Tibial nerve (tissue), 4 donors: ENCODE measurements around the gene HOXB2. TPM values are rescaled to one million over a fixed set of nuclear protein-coding genes. Genes with fewer than 3 reads are reported as not detected.

Source experiments
- DNase-seq, 2 donors: peaks; one replicate each; pipeline ENCODE4 v3.0.0-alpha.2; 2019; ENCODE audit warnings: low spot score in 2 of 2
- H3K27ac ChIP-seq, 4 donors: fragments of 200-600 bp; sonication (generic) in 3 of 4; one replicate each; pipeline ENCODE4 v1.5.1; 2017 to 2019; ENCODE audit warnings: mild to moderate bottlenecking in 1 of 4
- H3K27me3 ChIP-seq, 2 donors: fragments of 200-600 bp; sonication (generic) in 1 of 2; one replicate each; pipeline versions ENCODE4 v1.5.1 to v1.6.0; 2017 to 2019
- H3K36me3 ChIP-seq, 3 donors: fragments of 200-600 bp; sonication (generic); one replicate each; pipeline ENCODE4 v1.5.1; 2018 to 2019
- H3K4me1 ChIP-seq, 4 donors: fragments of 200-600 bp; sonication (generic) in 3 of 4; one replicate each; pipeline ENCODE4 v1.5.1; 2017 to 2019
- H3K4me3 ChIP-seq, 4 donors: fragments of 200-600 bp; sonication (generic) in 3 of 4; one replicate each; pipeline ENCODE4 v1.5.1; 2017 to 2019; ENCODE audit warnings: mild to moderate bottlenecking in 1 of 4, moderate library complexity in 1 of 4
- H3K9me3 ChIP-seq, 4 donors: fragments of 200-600 bp; sonication (generic) in 3 of 4; one replicate each; pipeline ENCODE4 v1.5.1; 2017 to 2019
- EP300 ChIP-seq, 2 donors: sonication (generic); formaldehyde crosslinking; IDR thresholded peaks; one replicate each; pipeline ENCODE4 v1.6.1; 2017; ENCODE audit warnings: antibody characterized with exemption in 2 of 2, mild to moderate bottlenecking in 1 of 2
- POLR2A ChIP-seq, 2 donors: fragments of 450-650 bp; IDR thresholded peaks; one replicate each; pipeline ENCODE4 v1.6.1; 2017; ENCODE audit warnings: antibody characterized with exemption in 2 of 2, mild to moderate bottlenecking in 2 of 2, moderate library complexity in 2 of 2
- WGBS, 2 donors: methylation state at CpG; one replicate each; pipeline ENCODE4 v1.1.5; 2018; 5-methylcytosine and 5-hydroxymethylcytosine counted together
- total RNA-seq, 4 donors: library from RNA; depleted of rRNA; stranded (reverse); fragments of >200 nt; gene quantifications; one replicate each; pipeline ENCODE4 v1.1.0, GENCODE V29; 2016
- TF ChIP-seq, protein P1 (sequence below), 5 experiments: fragments of 200-600 bp in 3 of 5; fragments of 450-650 bp in 2 of 5; sonication (generic) in 3 of 5; IDR thresholded peaks; one replicate each; pipeline ENCODE4 v1.5.1; 2016 to 2019; ENCODE audit warnings: antibody characterized with exemption in 5 of 5, mild to moderate bottlenecking in 3 of 5, moderate library complexity in 2 of 5

Gene HOXB2
- total RNA-seq, 4 donors from 2014 or later: 6.9 to 29.3 (median 19.2) TPM

DNA sequence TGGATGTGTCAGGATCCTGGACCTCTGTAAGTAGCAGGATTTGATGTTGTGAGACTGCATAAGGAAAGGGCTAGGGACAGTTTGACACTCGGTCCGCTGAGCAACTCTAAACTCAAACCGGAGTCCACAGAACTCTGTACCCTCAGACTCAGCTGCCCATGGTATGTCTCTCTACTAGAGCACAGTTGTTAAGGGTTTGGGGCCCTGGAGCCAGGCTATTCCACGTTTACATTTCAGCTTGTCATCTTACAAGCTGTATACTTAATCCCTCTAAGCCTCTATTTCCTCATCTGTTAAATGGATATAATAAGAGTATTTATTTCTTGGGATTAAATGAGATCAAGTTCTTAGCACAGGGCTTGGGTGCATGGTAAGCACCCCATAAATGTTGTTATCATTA, 42.0 kb downstream of the HOXB2 start:
- no peaks in the 10 kb centered on the region for H3K36me3 ChIP-seq
- TF ChIP-seq POLR2A (IDR thresholded peaks at IDR 0.05) (no peak), EP300 (IDR thresholded peaks at IDR 0.05) (no peak)
- TF ChIP-seq, protein P1, sequence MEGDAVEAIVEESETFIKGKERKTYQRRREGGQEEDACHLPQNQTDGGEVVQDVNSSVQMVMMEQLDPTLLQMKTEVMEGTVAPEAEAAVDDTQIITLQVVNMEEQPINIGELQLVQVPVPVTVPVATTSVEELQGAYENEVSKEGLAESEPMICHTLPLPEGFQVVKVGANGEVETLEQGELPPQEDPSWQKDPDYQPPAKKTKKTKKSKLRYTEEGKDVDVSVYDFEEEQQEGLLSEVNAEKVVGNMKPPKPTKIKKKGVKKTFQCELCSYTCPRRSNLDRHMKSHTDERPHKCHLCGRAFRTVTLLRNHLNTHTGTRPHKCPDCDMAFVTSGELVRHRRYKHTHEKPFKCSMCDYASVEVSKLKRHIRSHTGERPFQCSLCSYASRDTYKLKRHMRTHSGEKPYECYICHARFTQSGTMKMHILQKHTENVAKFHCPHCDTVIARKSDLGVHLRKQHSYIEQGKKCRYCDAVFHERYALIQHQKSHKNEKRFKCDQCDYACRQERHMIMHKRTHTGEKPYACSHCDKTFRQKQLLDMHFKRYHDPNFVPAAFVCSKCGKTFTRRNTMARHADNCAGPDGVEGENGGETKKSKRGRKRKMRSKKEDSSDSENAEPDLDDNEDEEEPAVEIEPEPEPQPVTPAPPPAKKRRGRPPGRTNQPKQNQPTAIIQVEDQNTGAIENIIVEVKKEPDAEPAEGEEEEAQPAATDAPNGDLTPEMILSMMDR (IDR thresholded peaks at IDR 0.05): no peak
- 53 to 76% methylated on average over 4 of the region's 4 CpGs for WGBS, 2 donors
- peaks cover 0 to 48% of the 10 kb centered on the region in 2 donors for H3K27me3 ChIP-seq
- no peaks in the 10 kb centered on the region for H3K4me1 ChIP-seq
- H3K27ac ChIP-seq: no peak overlapping the region
- H3K9me3 ChIP-seq: no peaks in the 10 kb centered on the region
- no peak for DNase-seq
- no peak overlapping the region for H3K4me3 ChIP-seq

GRCh38 chr17:48502312-48502711, 42.6 kb downstream of the HOXB2 start:
- DNase-seq: no peak
- Histone ChIP-seq H3K9me3 (no peaks in the 10 kb centered on the region), H3K36me3 (no peaks in the 10 kb centered on the region), H3K27me3 (peaks cover 0 to 51% of the 10 kb centered on the region in 2 donors), H3K4me3 (no peak overlapping the region), H3K27ac (no peak overlapping the region), H3K4me1 (no peaks in the 10 kb centered on the region)
- TF ChIP-seq, protein P1 (IDR thresholded peaks at IDR 0.05): no peak
- TF ChIP-seq POLR2A (IDR thresholded peaks at IDR 0.05) (no peak), EP300 (IDR thresholded peaks at IDR 0.05) (no peak)
- WGBS, 2 donors: 81 to 82% methylated on average over 2 of the region's 2 CpGs

DNA sequence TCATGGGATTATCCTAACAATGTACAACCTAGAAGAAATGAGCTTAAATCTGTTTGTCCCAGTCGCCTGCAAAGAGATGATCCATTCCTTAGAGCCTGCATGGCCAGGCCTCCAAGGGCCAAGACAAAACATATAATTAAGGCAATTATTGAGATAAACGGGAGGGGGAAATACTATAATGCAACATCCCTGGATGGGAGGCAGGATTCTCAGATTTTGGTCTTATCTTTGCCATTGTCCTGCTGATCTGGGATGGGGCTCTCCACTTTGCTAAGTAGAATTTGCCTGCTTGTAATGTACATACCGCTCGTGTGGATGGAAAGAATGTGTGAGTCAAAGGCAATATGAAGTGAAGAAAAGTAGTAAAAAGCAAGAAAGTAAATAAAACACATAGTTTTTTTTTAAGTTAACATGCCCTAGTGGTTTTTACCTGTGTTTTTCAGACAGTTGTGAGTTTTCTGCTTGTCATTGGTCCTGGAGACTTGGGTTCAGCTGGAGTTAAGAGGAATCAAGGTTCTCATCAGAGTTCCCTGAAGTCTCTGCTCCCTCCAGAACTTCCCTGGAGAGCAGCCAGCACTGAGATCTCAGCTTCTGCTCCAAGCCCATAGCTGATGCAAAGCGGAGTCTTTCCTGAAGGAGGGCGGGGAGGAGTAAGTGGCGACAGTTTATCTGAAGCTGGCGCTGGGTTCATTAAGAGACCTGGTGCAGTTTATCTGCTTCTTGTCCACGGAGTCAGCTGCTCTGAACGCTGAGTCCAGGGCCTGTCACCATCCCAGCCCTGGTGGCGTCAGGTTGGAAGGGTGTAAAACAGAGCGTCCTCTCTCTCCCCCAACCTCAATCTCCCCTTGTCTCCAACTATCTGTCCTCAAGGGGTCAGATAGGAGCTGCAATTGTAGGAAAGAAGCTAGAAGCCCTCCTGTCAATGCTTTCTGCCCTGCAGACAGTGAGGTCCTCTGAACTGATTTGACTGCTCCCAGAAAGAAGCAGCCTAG, 44.2 kb downstream of the HOXB2 start:
- H3K9me3 ChIP-seq: no peaks in the 10 kb centered on the region
- H3K4me1 ChIP-seq: no peaks in the 10 kb centered on the region
- H3K27ac ChIP-seq: no peak overlapping the region
- no peak for DNase-seq
- TF ChIP-seq EP300 (IDR thresholded peaks at IDR 0.05) (no peak), POLR2A (IDR thresholded peaks at IDR 0.05) (no peak)
- TF ChIP-seq, protein P1 (IDR thresholded peaks at IDR 0.05): no peak
- H3K4me3 ChIP-seq: no peak overlapping the region
- WGBS, 2 donors: 59 to 71% methylated on average over 10 to 12 of the region's 12 CpGs
- no peaks in the 10 kb centered on the region for H3K36me3 ChIP-seq
- peaks cover 0 to 64% of the 10 kb centered on the region in 2 donors for H3K27me3 ChIP-seq

DNA sequence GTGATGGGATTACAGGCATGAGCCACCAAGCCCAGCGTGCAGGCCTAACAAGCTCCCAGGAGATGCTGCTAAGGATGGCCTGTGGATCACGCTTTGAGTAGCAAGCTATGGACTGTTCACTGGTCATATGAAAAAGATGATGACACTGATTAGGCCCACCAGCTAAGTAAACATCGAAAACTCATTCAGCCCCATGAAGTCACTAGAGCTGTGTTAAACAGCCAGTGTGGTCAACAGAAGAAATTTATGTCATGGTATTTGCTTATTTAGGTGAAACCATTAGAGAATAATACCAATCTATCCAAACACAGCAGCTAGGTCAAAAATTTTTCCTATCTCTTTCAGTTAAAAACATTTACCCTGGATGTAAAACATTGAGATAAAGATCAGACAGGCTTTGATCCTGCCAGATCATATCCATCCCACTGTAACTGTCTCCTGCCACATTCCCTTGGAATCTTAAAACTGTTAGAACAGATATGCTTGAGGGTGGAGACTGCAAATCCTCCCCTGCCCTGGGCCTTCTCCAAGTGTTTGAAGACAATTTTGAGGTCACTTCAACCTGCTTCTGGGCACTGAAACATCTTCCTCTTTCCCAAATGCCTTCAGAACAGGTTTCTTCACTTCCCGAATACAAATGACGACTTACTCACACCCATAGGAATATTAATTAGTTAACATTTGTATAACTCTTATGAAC, 45.0 kb downstream of the HOXB2 start:
- Histone ChIP-seq H3K9me3 (no peaks in the 10 kb centered on the region), H3K27me3 (peaks cover 0 to 65% of the 10 kb centered on the region in 2 donors), H3K36me3 (no peaks in the 10 kb centered on the region), H3K4me3 (no peak overlapping the region), H3K4me1 (no peaks in the 10 kb centered on the region), H3K27ac (no peak overlapping the region)
- DNase-seq: no peak
- 90 to 92% methylated on average over 5 of the region's 5 CpGs for WGBS, 2 donors
- TF ChIP-seq POLR2A (IDR thresholded peaks at IDR 0.05) (no peak), EP300 (IDR thresholded peaks at IDR 0.05) (no peak)
- TF ChIP-seq, protein P1 (IDR thresholded peaks at IDR 0.05): no peak

DNA sequence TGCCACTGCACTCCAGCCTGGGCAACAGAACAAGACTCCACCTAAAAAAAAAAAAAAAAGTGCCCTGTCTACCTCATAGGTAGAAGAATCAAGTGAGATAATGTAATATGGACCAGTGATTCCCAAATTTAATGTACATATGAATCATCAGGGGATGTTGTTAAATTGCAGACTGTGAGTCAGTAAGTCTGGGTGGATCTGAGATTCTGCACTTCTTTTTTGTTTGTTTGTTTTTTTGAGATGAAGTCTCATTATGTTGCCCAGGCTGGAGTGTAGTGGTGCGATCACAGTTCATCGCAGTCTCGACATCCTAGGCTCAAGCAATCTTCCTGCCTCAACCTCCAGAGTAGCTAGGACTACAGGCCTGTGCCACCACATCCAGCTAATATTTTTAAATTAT, 45.7 kb downstream of the HOXB2 start:
- H3K27ac ChIP-seq: no peak overlapping the region
- no peak for TF ChIP-seq EP300 (IDR thresholded peaks at IDR 0.05)
- no peak for TF ChIP-seq POLR2A (IDR thresholded peaks at IDR 0.05)
- TF ChIP-seq, protein P1 (IDR thresholded peaks at IDR 0.05): no peak
- no peak for DNase-seq
- H3K4me3 ChIP-seq: no peak overlapping the region
- H3K27me3 ChIP-seq: peaks cover 0 to 63% of the 10 kb centered on the region in 2 donors
- no peaks in the 10 kb centered on the region for H3K36me3 ChIP-seq
- no peaks in the 10 kb centered on the region for H3K9me3 ChIP-seq
- 97 to 98% methylated on average over 3 of the region's 3 CpGs for WGBS, 2 donors
- H3K4me1 ChIP-seq: no peaks in the 10 kb centered on the region
